HG03064 (cell line): ENCODE measurements around the gene AGPAT4.
"Not testable (repeated sequence)": the region's sequence is repeated elsewhere in the genome, so short reads cannot be mapped to it uniquely, and the experiment has no call there.

Source experiments
- ATAC-seq: cut with Tn5 transposase; IDR thresholded peaks from one replicate; pipeline ENCODE4 v1.9.1; 2021; ENCODE audit warnings: low read depth; ENCODE audit not compliant: unreplicated experiment

AGPAT4 gene

GRCh38 chr6:161228921-161229591, 44.8 kb downstream of the AGPAT4 start:
- no peak for ATAC-seq

GRCh38 chr6:161228096-161228495, 45.8 kb downstream of the AGPAT4 start:
- no peak for ATAC-seq

DNA sequence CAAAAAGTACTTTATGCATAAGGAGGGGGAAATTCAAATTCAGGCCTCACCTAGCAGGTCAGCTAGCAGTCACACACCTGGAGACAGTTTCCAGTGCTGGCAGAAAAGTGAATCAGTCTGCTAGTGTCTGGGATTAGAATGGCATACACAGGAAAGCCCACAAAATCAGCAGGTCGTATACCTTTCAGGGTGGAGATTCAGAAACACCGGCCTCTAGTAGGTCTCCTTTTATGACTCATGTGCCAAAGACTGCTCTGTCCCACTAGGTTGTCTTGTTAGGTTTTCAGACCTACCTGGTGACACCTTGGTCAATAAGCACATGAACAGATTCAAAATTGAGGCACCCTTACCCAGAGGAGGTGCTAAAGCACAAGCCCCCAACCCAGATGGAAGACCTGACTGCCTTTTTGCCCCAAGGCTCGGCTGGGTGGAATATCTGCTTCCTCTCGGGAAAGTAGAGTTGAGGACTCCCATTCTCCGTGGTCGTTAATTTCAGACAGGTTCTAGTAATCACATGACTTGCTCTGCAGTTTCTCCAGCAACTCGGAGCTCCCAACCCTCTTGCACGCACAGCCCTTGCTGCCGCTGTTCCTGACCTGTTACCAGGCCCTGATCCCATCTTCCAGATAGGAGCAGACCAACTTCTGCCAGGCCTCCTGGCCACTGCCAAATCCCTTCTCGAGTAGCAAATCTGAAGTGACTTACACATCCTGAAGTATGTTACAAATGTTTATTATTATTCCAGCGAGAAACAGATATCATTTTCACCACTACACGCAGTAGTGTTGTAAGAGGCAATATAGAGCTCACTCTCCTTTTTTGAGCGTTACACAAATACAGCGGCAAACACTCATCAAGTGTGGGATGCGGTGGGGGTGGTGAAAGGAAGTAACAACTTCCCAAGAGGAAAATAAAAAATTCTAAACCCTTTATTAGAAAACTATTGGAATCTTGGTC, 46.6 kb downstream of the AGPAT4 start:
- no peak for ATAC-seq

DNA sequence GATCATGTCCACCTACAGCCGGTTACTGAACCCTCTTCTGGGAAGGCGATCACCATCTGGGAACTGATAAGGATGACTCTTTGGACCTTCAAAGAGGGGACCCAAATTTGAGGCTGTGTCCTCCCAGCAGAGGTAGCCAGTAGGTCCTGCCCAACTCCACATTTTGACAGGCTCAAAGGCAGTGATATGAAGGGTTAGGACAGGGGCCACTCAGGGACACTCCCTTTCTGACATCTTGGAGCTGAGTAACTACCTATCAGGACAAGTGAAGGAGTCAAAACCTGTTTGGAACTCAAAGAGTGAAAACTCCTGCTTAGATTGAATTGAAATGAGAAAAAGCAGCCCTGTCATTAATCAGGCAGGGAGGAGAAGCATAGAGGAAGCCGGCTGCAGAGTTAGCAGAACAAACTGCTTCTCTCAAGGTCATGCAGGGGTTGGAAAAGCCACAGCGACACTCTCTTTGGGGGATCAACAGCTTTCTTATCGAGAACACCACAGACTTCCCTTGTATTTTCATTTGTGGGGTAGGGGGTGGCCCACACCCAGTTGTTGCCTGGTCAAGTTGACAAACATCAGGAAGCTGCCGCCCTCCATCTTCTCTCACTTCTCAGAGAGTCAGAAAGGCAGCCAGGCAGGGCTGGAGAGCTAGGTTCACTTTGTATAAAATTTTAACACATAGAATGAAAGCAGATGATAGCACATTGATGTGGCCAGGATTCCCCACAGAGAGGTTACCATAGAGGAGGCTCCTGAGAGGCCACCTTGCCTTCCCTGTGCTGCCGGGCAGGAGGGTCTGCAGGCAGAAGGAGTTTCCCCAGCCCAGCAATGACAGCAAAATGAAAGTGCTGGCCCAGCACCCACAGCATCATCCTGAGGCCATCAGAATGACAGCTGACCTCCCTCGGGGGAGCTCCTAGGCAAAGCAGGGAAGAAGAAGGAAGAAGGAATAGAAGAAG, 47.6 kb downstream of the AGPAT4 start:
- ATAC-seq, result peak; percentile 36

GRCh38 chr6:161225681-161226008, 48.2 kb downstream of the AGPAT4 start:
- ATAC-seq, result no peak

DNA sequence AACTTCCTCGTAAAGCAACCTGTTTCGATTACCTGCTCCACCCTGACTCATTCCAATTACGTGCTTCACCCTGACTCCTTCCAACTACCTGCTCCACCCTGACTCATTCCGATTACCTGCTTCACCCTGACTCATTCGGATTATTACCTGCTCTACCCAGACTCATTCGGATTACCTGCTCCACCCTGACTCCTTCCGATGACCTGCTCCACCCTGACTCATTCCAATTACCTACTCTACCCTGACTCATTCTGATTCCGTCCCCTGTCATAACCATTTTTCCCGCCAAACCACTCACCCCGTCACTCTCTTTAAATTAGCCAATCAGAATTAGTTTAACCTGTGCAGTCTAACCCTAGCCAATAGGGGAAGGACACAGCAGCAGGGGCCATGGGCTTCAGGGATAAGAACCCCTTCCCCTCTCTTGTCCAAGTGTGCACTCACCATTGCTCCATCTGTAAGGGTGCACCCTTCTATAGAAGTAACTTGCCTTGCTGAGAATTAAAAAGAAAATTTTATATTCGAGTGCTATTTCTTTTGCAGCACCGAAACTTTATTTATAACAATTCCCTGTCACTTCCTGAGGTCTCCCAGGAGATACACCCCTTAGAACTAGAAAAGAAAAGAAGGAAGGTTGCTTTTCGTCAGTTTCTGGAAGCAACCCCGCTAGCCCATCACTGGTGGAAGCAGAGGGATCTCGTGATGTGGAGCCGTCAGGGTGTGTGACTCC, 48.7 kb downstream of the AGPAT4 start:
- not testable (repeated sequence) for ATAC-seq

DNA sequence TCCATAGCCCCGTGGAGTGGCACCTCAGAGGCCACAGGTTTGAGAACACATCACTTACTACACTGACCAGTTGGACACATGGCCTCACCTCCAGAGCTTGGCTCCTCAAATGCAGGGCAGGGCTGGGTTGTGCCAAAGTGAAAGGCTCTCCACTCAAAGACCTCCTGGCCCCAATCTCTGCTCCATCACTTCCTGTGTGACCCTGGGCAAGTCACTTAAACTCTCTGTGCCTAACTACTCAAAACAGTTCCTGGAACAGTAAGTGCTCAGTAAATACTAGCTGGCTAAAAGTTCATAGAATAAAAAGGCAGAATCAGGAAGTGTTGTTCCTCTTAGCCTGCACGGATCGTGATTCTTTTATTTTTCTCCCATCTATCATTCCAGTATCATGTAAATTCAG, 50.2 kb downstream of the AGPAT4 start:
- ATAC-seq, result no peak

- ATAC-seq, result no peak
Measured at GRCh38 chr6:161222706-161223234, 51.1 kb downstream of the AGPAT4 start.

DNA sequence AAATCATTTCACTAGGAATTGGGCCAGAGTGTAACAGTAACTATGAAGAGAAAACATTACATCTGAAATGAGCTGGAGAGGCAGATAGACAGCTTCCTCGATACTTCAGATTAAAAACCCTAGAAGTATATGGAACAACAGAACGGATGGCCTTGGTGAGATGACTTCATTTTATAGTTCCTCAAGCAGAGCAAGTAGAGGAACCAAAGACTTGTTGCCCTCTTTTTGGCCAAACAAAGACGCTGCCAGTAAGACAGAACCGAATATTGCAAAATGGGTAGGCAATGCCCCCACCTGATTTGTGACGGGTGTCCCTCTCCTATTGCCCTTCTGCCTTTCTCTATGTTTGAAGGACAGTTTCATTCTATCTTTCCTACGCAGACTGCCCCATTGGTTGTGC, 53.5 kb downstream of the AGPAT4 start:
- no peak for ATAC-seq

GRCh38 chr6:161219680-161220079, 54.2 kb downstream of the AGPAT4 start:
- ATAC-seq, result no peak

DNA sequence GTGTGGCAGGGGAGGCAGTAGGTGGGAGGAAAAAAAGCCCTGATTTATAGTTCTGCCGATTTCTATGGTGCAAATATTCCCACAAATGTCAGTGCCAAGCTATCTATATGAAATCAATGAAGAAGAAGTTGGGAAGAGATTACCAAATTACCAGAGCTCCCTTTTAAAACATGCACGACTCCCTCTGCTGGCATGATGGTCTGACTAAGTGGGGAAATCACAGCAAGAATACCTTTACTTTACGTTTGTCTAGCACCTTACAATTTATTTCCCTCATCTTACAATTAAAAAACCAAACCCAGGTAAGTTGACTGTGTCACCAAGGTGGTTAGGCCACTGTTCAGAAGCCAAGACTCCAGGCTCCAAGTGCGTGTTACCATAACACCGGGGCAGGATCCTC, 55.6 kb downstream of the AGPAT4 start:
- no peak for ATAC-seq

GRCh38 chr6:161217628-161218027, 56.2 kb downstream of the AGPAT4 start:
- no peak for ATAC-seq

- no peak for ATAC-seq
Measured at GRCh38 chr6:161216616-161217205, 57.1 kb downstream of the AGPAT4 start.

DNA sequence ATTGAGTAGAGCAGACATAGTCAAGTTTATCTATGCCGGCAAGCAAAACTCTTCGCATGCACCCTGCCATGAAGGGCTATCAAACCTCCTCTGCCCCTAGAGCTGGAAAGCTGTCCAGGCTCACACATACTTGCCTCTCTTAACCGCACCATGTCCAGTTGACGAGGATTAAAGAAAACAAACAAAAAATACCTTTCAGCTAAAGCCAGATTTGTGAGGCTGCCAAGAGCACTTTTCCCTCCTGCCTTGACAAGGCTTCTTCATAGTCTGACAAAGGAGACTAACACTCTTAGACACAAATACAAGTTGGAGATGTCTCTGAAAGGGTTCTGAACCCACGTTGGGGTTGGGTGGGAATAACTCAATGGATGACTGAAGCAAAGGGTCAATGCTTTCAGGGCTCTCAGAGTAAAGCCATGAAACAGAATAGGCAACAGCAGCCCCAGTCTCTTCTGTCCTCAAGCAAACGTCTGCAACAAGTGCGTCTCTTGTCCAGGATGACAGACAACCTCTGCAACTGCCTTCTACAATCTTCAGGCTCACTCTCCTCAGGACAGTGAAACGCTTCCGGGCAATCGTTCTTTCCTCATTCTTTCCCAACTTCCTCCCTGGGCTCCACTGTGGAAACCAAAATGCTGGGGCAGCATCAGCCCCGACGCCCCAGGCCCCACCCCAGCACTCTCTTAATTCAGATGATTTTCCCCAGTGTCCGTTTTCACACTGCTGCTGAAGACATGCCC, 57.8 kb downstream of the AGPAT4 start:
- ATAC-seq, result no peak

DNA sequence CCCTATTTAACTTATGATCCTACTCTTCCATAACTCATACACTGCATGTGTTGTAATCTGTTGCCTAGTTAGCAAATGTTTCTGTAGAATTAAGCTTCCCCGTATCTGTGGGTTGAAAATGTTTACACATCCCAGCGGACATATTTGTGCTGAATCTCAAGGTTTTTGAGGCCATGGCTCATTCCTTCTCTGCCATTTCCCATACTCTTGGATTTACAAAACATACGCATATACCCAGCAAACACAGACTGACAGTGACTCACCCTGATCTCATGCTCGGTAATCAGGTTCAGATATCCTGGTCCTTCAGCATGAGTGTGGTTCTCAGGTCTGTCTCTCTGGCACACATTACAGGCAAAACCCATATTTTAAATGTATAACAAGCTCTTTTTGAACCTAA, 58.7 kb downstream of the AGPAT4 start:
- ATAC-seq, result no peak

DNA sequence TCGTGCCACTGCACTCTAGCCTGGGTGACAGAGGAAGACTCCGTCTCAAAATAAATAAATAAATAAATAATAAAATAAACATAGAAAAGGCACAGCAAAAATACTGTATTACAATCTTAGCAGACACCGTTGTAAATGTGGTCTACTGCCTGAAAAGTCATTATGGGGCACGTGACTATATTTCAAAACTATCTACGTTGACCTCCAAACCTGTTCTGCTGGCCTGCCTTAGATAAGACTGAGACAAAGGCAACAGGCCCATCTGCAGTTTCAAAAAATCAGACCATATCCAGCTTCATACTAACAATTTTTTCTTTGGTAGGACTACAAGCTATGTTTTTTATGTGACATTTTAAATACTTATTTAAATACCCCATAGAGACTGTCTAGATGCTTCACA, 59.1 kb downstream of the AGPAT4 start:
- ATAC-seq, result no peak

DNA sequence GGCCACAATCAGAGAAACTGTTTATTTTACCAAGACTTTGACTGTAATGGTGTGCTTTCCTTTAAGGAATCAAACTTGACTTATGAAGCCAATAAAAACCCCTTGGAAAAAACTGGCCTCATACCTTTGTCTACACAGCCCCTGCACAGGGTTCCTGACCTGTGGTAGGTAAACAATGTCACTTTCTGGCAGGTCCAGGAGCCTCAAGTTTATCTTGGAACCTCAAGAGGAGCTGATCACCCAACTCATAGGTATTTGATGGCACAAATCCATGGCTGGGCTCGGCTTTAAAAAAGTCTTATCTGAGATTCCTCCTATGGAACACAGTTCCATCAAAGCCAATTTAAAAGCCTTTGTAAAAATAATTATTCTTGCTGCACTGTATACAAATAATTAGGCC, 61.0 kb downstream of the AGPAT4 start:
- no peak for ATAC-seq

DNA sequence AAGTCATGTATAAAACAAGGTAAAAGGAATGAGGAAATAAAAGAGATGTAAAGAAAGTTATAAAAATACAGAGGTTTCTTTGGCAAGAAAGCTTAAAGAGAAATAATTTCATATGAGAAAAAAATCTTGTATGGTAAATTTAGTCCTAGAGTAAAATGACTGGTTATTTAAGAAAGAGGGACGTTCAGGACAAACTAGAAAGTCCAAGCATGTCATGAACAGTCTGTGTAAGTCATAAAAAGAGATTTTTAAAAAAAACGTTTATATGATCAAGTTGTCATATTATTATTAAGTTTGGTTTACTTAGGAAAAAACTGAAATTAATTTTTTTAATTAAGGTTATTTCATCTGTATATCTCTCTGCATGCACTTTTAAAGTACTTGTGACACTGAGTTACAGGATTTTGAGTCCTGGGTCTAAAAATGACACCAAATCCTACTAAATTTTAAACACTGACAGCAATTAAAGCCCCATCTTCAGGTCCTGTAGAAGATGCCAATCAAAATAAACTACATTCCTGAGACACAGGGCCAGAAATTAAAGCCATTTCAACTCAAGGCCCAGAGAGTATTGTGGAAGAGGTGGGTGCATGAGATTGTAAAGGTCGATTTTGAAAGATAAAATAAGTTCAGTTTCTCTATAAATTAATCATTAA, 62.4 kb downstream of the AGPAT4 start:
- no peak for ATAC-seq
